Mesenchymal stem cell (in vitro differentiated cells and primary cell): Measurements from ENCODE around the gene HYLS1.

Experiments used
- DNase-seq: peaks from one replicate; pipeline ENCODE4 v3.0.0-alpha.2; 2013
- H2AFZ ChIP-seq: one replicate; pipeline ENCODE4 v1.6.1; 2013; ENCODE audit warnings: low read depth, mild to moderate bottlenecking, control low read depth, inconsistent platforms, low read length, moderate library complexity
- H2AK5ac ChIP-seq: 2 replicates; pipeline ENCODE4 v1.6.1; 2013; ENCODE audit warnings: low read length, moderate library complexity, mild to moderate bottlenecking, inconsistent platforms; ENCODE audit not compliant: severe bottlenecking
- H2BK120ac ChIP-seq: one replicate; pipeline ENCODE4 v1.6.1; 2013; ENCODE audit warnings: low read depth, mild to moderate bottlenecking, inconsistent platforms, low read length, moderate library complexity
- H2BK12ac ChIP-seq, 2 experiments: one replicate each; pipeline ENCODE4 v1.6.1; 2013; ENCODE audit warnings: inconsistent platforms in 2 of 2, low read length in 2 of 2, mild to moderate bottlenecking in 2 of 2, moderate library complexity in 2 of 2, control low read depth in 1 of 2
- H2BK15ac ChIP-seq: one replicate; pipeline ENCODE4 v1.6.1; 2013; ENCODE audit warnings: mild to moderate bottlenecking, low read depth, inconsistent platforms; ENCODE audit not compliant: poor library complexity, severe bottlenecking
- H2BK5ac ChIP-seq: 2 replicates; pipeline ENCODE4 v1.6.1; 2013; ENCODE audit warnings: low read depth, mild to moderate bottlenecking, low read length, control low read depth, inconsistent platforms; ENCODE audit not compliant: poor library complexity, severe bottlenecking
- H3K14ac ChIP-seq, 2 experiments: one replicate each; pipeline ENCODE4 v1.6.1; 2013; ENCODE audit warnings: inconsistent platforms in 2 of 2, low read length in 2 of 2, control low read depth in 1 of 2, mild to moderate bottlenecking in 1 of 2, moderate library complexity in 1 of 2
- H3K18ac ChIP-seq, 2 experiments: one replicate each; pipeline ENCODE4 v1.6.1; 2013; ENCODE audit warnings: inconsistent platforms in 2 of 2, low read length in 2 of 2, control low read depth in 1 of 2, low read depth in 1 of 2, mild to moderate bottlenecking in 1 of 2
- H3K23ac ChIP-seq, 2 experiments: one replicate each; pipeline ENCODE4 v1.6.1; 2013; ENCODE audit warnings: inconsistent platforms in 2 of 2, low read length in 2 of 2, mild to moderate bottlenecking in 2 of 2, moderate library complexity in 2 of 2, control low read depth in 1 of 2
- H3K27ac ChIP-seq: 2 replicates; pipeline ENCODE4 v1.5.1; 2013; ENCODE audit warnings: mild to moderate bottlenecking, moderate library complexity, low read length, control low read depth, inconsistent platforms; ENCODE audit not compliant: poor library complexity, severe bottlenecking
- H3K27me3 ChIP-seq, 2 experiments: 2 replicates each; pipeline versions ENCODE4 v1.6.1 to v1.7.0; 2013; ENCODE audit warnings: low read length in 2 of 2, mild to moderate bottlenecking in 2 of 2, moderate library complexity in 2 of 2, control low read depth in 1 of 2, inconsistent platforms in 1 of 2; ENCODE audit not compliant: control insufficient read depth in 1 of 2, insufficient read depth in 1 of 2
- H3K36me3 ChIP-seq, 2 experiments: 2 replicates each; pipeline versions ENCODE4 v1.6.1 to v1.7.0; 2013; ENCODE audit warnings: low read length in 2 of 2, control low read depth in 1 of 2, inconsistent platforms in 1 of 2, low read depth in 1 of 2, mild to moderate bottlenecking in 1 of 2; ENCODE audit not compliant: insufficient read depth in 2 of 2, control insufficient read depth in 1 of 2
- H3K4ac ChIP-seq, 2 experiments: one replicate each; pipeline ENCODE4 v1.6.1; 2013; ENCODE audit warnings: inconsistent platforms in 2 of 2, low read length in 2 of 2, mild to moderate bottlenecking in 2 of 2, moderate library complexity in 2 of 2, control low read depth in 1 of 2, low read depth in 1 of 2
- H3K4me1 ChIP-seq: 2 replicates; pipeline ENCODE4 v1.6.1; 2013; ENCODE audit warnings: low read depth, low read length, control low read depth; ENCODE audit not compliant: control insufficient read depth, insufficient read depth
- H3K4me2 ChIP-seq: 2 replicates; pipeline ENCODE4 v1.6.1; 2013; ENCODE audit warnings: low read length, mild to moderate bottlenecking, inconsistent platforms; ENCODE audit not compliant: poor library complexity, severe bottlenecking
- H3K4me3 ChIP-seq, 2 experiments: 2 replicates each; pipeline versions ENCODE4 v1.5.1 to v1.7.0; 2013; ENCODE audit warnings: low read length in 2 of 2, mild to moderate bottlenecking in 2 of 2, control low read depth in 1 of 2, low read depth in 1 of 2; ENCODE audit not compliant: insufficient read depth in 1 of 2
- H3K79me1 ChIP-seq: replicated peaks from 2 replicates; pipeline ENCODE4 v1.6.1; 2013; ENCODE audit warnings: mild to moderate bottlenecking, control low read depth, low read length, inconsistent platforms; ENCODE audit not compliant: poor library complexity, severe bottlenecking
- H3K9ac ChIP-seq: 2 replicates; pipeline ENCODE4 v1.7.0; 2013; ENCODE audit warnings: mild to moderate bottlenecking, low read length, moderate library complexity
- H3K9me3 ChIP-seq: 2 replicates; pipeline ENCODE4 v1.7.0; 2013; ENCODE audit warnings: mild to moderate bottlenecking, low read length; ENCODE audit not compliant: control insufficient read depth
- H4K8ac ChIP-seq: one replicate; pipeline ENCODE4 v1.6.1; 2013; ENCODE audit warnings: inconsistent platforms, mild to moderate bottlenecking, low read length, moderate library complexity
- H4K91ac ChIP-seq: one replicate; pipeline ENCODE4 v1.6.1; 2013; ENCODE audit warnings: mild to moderate bottlenecking, low read length, inconsistent platforms
- WGBS: methylation state at CpG from one replicate; pipeline ENCODE4 v1.1.7; 2013; ENCODE audit warnings: mixed read lengths; 5-methylcytosine and 5-hydroxymethylcytosine counted together

HYLS1 gene

DNA sequence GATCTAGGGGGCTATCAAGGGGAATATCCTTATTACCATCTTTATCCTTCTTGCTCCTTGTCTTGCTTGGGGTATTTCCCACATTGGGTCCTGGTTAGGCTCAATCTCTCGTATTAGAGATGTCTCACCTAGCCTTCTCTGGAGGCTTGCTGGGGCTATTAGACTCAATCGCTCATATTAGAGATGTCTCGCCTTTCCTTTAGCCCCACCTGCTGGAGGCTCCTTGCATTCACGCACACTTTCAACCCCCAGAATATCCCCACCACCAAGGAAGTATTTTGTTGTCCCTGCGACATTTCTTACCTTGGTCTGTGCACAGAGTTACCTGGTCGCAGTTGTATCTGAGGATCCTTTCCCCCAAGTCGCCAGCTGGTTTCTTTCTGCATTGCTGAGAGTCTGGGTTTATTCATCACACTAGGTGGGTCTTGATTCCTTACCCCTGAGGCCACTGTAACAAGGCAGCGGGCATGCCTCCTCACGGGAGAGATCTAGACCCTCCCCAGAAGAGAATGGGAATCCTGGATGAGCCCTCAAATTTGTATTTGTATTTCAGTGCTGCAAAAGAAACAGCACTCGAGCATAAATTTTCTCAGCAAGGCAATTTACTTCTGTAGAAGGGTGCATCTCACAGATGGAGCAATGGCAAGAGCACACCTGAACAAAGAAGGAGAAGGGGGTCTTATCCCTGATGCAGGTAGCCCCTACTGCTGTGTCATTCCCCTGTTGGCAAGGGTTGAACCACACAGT is 15.9 kb upstream of the HYLS1 start:
- DNase-seq, result peak; percentile 46
- H3K4me3 ChIP-seq, result no peak overlapping the region
- no peaks in the 10 kb centered on the region for H3K9me3 ChIP-seq
- H2BK120ac ChIP-seq, result no peak overlapping the region
- no peak overlapping the region for H3K27ac ChIP-seq
- H3K23ac ChIP-seq, result no peak overlapping the region
- H3K9ac ChIP-seq, result no peak overlapping the region
- H3K18ac ChIP-seq, result no peak overlapping the region
- peaks cover 0 to 20% of the 10 kb centered on the region in 2 experiments for H3K27me3 ChIP-seq
- no peak overlapping the region for H3K4me2 ChIP-seq
- WGBS, result 59% methylated on average over 10 of the region's 10 CpGs
- H2BK5ac ChIP-seq, result no peak overlapping the region
- H2BK15ac ChIP-seq, result no peak overlapping the region
- H4K8ac ChIP-seq, result no peak overlapping the region
- no peak overlapping the region for H4K91ac ChIP-seq
- no peaks in the 10 kb centered on the region for H3K79me1 ChIP-seq
- no peaks in the 10 kb centered on the region for H3K36me3 ChIP-seq
- H2AK5ac ChIP-seq, result no peak overlapping the region
- no peak overlapping the region for H3K4ac ChIP-seq
- H2AFZ ChIP-seq, result no peak overlapping the region
- H2BK12ac ChIP-seq, result no peak overlapping the region
- H3K14ac ChIP-seq, result no peak overlapping the region
- no peaks in the 10 kb centered on the region for H3K4me1 ChIP-seq

- Histone ChIP-seq H3K9ac (no peak overlapping the region), H3K27ac (no peak overlapping the region), H3K4me3 (no peak overlapping the region), H3K4me1 (no peaks in the 10 kb centered on the region), H2BK12ac (no peak overlapping the region), H3K18ac (no peak overlapping the region), H2AFZ (no peak overlapping the region), H3K4ac (no peak overlapping the region), H3K36me3 (no peaks in the 10 kb centered on the region), H4K91ac (no peak overlapping the region), H3K79me1 (no peaks in the 10 kb centered on the region), H3K14ac (no peak overlapping the region), H3K23ac (no peak overlapping the region), H3K27me3 (peaks cover 0 to 19% of the 10 kb centered on the region in 2 experiments), H2BK5ac (no peak overlapping the region), H3K9me3 (no peaks in the 10 kb centered on the region), H2BK120ac (no peak overlapping the region), H2BK15ac (no peak overlapping the region), H2AK5ac (no peak overlapping the region), H3K4me2 (no peak overlapping the region), H4K8ac (no peak overlapping the region)
- DNase-seq, result no peak
These were observed 15.4 kb upstream of the HYLS1 start for GRCh38 chr11:125872138-125872491.

DNA sequence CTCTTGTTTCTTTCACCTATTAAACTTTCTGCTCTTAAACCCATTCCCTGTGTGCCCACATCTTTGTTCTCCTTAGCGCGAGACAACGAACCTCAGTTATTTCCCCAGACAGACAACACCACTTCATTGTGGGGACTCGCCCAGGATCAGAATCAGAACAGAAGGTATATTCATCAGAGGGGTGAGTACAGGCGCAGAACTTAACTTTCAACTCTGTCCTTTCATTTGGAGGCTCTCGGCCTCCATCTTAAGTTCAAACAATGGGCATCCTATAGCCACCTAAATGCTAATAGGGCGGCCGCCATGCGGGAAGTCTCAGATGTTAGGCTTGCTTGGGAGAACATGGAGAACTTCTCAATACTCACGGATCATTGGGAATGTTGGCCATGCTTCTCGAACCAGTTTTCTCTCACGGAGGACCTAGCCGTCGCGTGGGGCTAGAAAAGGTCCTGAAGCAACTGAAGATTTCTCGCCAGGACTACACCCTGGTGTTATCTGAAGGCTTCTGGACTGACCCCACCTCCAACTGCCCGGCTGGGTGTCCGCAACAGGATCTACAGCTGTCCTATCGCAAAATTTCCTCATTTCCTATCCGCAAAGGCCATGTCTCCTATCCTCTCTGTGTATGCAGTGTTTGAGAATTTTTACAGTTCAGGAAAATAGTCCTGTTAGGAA is 13.4 kb upstream of the HYLS1 start:
- no peak overlapping the region for H3K27ac ChIP-seq
- no peaks in the 10 kb centered on the region for H3K9me3 ChIP-seq
- no peak overlapping the region for H4K8ac ChIP-seq
- H3K36me3 ChIP-seq, result no peaks in the 10 kb centered on the region
- H2AFZ ChIP-seq, result no peak overlapping the region
- H3K14ac ChIP-seq, result no peak overlapping the region
- H2BK15ac ChIP-seq, result no peak overlapping the region
- 90% methylated on average over 16 of the region's 20 CpGs for whole genome bisulfite sequencing
- no peak overlapping the region for H2BK5ac ChIP-seq
- no peak overlapping the region for H3K23ac ChIP-seq
- H2AK5ac ChIP-seq, result no peak overlapping the region
- H3K18ac ChIP-seq, result no peak overlapping the region
- no peak overlapping the region for H2BK120ac ChIP-seq
- no peak overlapping the region for H3K4me2 ChIP-seq
- no peak overlapping the region for H4K91ac ChIP-seq
- DNase-seq, result no peak
- peaks cover 0 to 9% of the 10 kb centered on the region in 2 experiments for H3K27me3 ChIP-seq
- peak overlapping the region; percentile 48 for H3K9ac ChIP-seq
- no peak overlapping the region for H3K4ac ChIP-seq
- no peak overlapping the region for H2BK12ac ChIP-seq
- no peaks in the 10 kb centered on the region for H3K4me1 ChIP-seq
- H3K79me1 ChIP-seq, result no peaks in the 10 kb centered on the region
- peak overlapping the region in 1 of 2 experiments; percentile 63 for H3K4me3 ChIP-seq

DNA sequence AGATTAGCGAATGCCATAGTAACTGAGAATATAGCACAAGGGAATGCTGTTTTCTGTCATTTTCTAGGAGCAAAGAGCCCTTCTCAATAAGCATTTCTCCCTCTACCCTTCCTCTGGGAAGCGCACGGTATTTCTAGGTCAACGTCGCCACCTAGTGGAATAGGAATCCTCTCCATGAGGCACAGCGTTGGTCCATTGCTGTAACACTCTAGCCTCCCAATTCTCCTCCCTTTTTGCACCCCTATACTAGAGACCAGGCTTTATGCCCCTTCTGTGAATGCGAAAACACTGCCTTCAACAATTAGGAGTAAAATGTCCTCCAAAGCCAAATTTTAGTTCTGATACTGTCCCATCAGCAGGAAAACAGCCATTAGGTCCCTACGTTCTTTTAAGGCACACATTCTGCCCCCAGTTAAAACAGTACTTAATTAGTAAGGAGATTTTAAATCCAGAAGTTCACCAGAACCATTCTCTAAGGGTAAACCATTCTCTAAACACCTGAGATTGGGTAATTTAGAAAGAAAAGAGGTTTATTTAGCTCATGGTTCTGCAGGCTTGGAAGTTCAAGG is 12.8 kb upstream of the HYLS1 start:
- Histone ChIP-seq H3K4me2 (no peak overlapping the region), H2BK12ac (no peak overlapping the region), H3K9me3 (no peaks in the 10 kb centered on the region), H3K79me1 (no peaks in the 10 kb centered on the region), H2AFZ (no peak overlapping the region), H3K36me3 (no peaks in the 10 kb centered on the region), H2AK5ac (no peak overlapping the region), H2BK15ac (no peak overlapping the region), H4K91ac (no peak overlapping the region), H3K18ac (no peak overlapping the region), H3K4me3 (peak overlapping the region in 1 of 2 experiments; percentile 63), H3K23ac (no peak overlapping the region), H3K4ac (no peak overlapping the region), H3K9ac (peak overlapping the region; percentile 48), H3K4me1 (no peaks in the 10 kb centered on the region), H2BK120ac (no peak overlapping the region), H2BK5ac (no peak overlapping the region), H3K27me3 (peaks cover 0 to 7% of the 10 kb centered on the region in 2 experiments), H4K8ac (no peak overlapping the region), H3K14ac (no peak overlapping the region), H3K27ac (no peak overlapping the region)
- peak; percentile 70 for DNase-seq
- WGBS, result 2% methylated on average over 7 of the region's 8 CpGs
